ENCODE measurements around the gene USP3. TPM values are rescaled to one million over a fixed set of nuclear protein-coding genes. Genes with fewer than 3 reads are reported as not detected.

The USP3 gene
- total and polyA plus RNA-seq, 9 of the 15 experiments (the other 6 are each of a cell fraction or from before 2014, with no cell fraction given): 17.3 to 54.3 (median 34.8) TPM

DNA sequence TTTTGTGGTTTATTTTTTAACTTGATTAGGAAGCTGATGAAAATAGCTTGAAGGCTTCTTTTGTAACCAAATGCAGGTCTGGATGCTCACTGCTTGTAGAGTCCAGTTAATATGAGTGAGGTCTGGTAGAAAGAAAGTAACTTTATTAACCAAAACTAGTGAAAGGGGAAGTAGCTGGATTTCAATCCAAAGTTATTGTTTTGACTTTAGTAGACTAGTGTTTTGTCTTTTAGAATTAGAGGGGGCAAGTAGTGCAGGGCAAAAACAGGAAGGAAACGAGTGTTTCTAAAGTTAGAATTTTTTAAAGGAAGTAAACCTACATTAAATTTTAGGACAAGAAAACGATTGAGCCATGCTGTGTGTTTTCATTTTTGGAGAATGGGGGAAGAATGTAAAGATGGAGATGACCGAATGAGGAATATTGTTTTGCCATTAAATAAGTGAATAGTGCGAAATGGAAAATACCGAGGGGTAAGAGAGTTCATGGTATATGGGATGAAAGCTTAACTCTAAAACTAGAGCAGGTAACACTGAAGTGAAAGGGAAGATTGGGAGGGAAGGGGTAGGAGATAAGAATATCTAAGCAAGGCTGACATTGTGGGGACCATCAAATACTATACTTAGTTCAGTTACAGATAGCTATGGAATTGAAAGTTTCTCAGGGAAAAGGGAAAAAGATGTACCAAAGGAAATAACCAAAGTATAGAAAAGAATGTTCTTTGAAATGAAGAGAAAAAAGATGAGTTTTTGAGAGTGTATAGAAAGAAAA is 40.0 kb downstream of the USP3 start:
- Histone ChIP-seq H3K79me2 (ENCODE audit: control insufficient read depth, insufficient read depth, low read length) (peaks cover 49% of the 10 kb centered on the region), H4K20me1 (replicated peaks; ENCODE audit: control insufficient read depth, insufficient read depth, low read length) (0 out of 2 replicates have a peak, but pooled peaks cover 3% of the 10 kb centered on the region), H2AFZ (ENCODE audit: low read depth, low read length) (0 out of 2 replicates have a peak overlapping the region, but pooled peaks have one; percentile 1), H3K9me3 (replicated peaks; ENCODE audit: control insufficient read depth, insufficient read depth, low read depth, low read length) (no peaks in the 10 kb centered on the region), H3K36me3 (ENCODE audit: control insufficient read depth, insufficient read depth, low read length) (peaks cover 25% of the 10 kb centered on the region), H3K9me1 (ENCODE audit: control insufficient read depth, insufficient read depth, low read length) (no peaks in the 10 kb centered on the region), H3K9ac (ENCODE audit: insufficient read depth in 1 of 2, low read depth in 2 of 2, low read length in 2 of 2) (peak overlapping the region in 1 of 2 experiments; percentile 21; a peak in 1 of 4 replicates), H3K27me3 (ENCODE audit: control insufficient read depth in 2 of 2, insufficient read depth in 2 of 2, low read length in 2 of 2) (no peaks in the 10 kb centered on the region), H3K4me2 (ENCODE audit: insufficient read depth, low read length) (peak overlapping the region; percentile 50), H3K4me3 (no peak overlapping the region), H3K4me1 (replicated peaks in 1 of 2; ENCODE audit: control insufficient read depth in 2 of 2, insufficient read depth in 2 of 2, low read length in 2 of 2) (peaks cover 6 to 16% of the 10 kb centered on the region in 2 experiments; a peak in 2 of 5 replicates), H3K27ac (ENCODE audit: extremely low read depth, low read depth, low read length) (peak overlapping the region; percentile 53; the same call in 2 of the 3 replicates)
- FAIRE-seq: peak; percentile 48
- ChIA-PET POLR2A (interaction anchor here (1.0 to 2.6 kb wide), 9 partner anchors 8 to 52 kb away, joined by 3 to 11 read pairs (median 4); no protein-coding TSS in a partner anchor), CTCF (ENCODE audit: low intra/inter-chr PET ratio) (no interaction called here)
- intact Hi-C loops (cut with micrococcal nuclease) (no loop called here), in situ Hi-C loops (cut with MboI) (no loop called here)
- BruUV-seq (replicated peaks): no TSS peak
- DNase-seq (ENCODE audit: extremely low read depth in 1 of 4, low spot score in 3 of 4): peak in 2 of 4 experiments; percentile 27 to 29
- peak; percentile 69 for ATAC-seq
- 13% methylated on average over 5 of the region's 5 CpGs for WGBS (ENCODE audit: insufficient coverage, low coverage, missing lambda C conversion rate)
- TF ChIP-seq ARHGAP35 (IDR thresholded peaks at IDR 0.05; ENCODE audit: partially characterized antibody) (no peak), BRF1 (IDR thresholded peaks at IDR 0.05; ENCODE audit: borderline replicate concordance, extremely low read depth, insufficient read length) (no peak), CBX3 (IDR thresholded peaks at IDR 0.05; ENCODE audit: borderline replicate concordance in 1 of 2, low read length in 2 of 2) (no peak), ELK3 (CRISPR knock-in tag; IDR thresholded peaks at IDR 0.05) (no peak), ZSCAN32 (CRISPR knock-in tag; IDR thresholded peaks at IDR 0.05) (no peak), HDAC6 (IDR thresholded peaks at IDR 0.05; ENCODE audit: low read depth, low read length) (no peak), CEBPZ (IDR thresholded peaks at IDR 0.05; ENCODE audit: borderline replicate concordance, low read depth, low read length) (no peak), EHMT2 (IDR thresholded peaks at IDR 0.05) (0 out of 2 replicates have a peak, but pooled peaks have one; percentile 25), GTF2F1 (IDR thresholded peaks at IDR 0.05; ENCODE audit: low read depth, low read length) (no peak), HDAC1 (IDR thresholded peaks at IDR 0.05) (no peak), SP1 (CRISPR knock-in tag; IDR thresholded peaks at IDR 0.05) (no peak), TEAD1 (CRISPR knock-in tag; IDR thresholded peaks at IDR 0.05) (no peak), TGIF2 (CRISPR knock-in tag; IDR thresholded peaks at IDR 0.05) (no peak)
- TF ChIP-seq, protein P1, sequence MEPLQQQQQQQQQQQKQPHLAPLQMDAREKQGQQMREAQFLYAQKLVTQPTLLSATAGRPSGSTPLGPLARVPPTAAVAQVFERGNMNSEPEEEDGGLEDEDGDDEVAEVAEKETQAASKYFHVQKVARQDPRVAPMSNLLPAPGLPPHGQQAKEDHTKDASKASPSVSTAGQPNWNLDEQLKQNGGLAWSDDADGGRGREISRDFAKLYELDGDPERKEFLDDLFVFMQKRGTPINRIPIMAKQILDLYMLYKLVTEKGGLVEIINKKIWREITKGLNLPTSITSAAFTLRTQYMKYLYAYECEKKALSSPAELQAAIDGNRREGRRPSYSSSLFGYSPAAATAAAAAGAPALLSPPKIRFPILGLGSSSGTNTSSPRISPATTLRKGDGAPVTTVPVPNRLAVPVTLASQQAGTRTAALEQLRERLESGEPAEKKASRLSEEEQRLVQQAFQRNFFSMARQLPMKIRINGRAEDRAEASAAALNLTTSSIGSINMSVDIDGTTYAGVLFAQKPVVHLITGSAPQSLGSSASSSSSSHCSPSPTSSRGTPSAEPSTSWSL (CRISPR knock-in tag; IDR thresholded peaks at IDR 0.05; ENCODE audit: borderline replicate concordance): no peak

Measured in K562 (cell line).